IMR-90 (cell line): ENCODE data around the gene ABCA12. TPM values are rescaled to one million over a fixed set of nuclear protein-coding genes. Genes with fewer than 3 reads are reported as not detected.

ENCODE experiments used
- ATAC-seq: fragments of 200-7000 bp; cut with Tn5 transposase; 2 replicates; pipeline ENCODE4 v1.9.1; 2020; ENCODE audit warnings: low read depth, mild to moderate bottlenecking, moderate library complexity
- BruUV-seq: library from RNA; stranded (reverse); fragments of 400-500 nt; replicated peaks from 2 replicates; lab custom pipeline; 2021; lab: Mats Ljungman, UMichigan
- CTCF ChIA-PET: fragments of 300-600 bp; formaldehyde crosslinking; extraction: SDS; loops from one replicate; lab custom pipeline; 2021; ENCODE audit warnings: antibody characterized with exemption; lab: Yijun Ruan, JAX
- POLR2A ChIA-PET: fragments of 300-600 bp; sonication (Branson Sonifier 250); formaldehyde crosslinking; loops from one replicate; lab custom pipeline; 2022; ENCODE audit warnings: antibody characterized with exemption; ENCODE audit not compliant: unreplicated experiment; lab: Charles Lee
- DNase-seq: peaks from one replicate; pipeline ENCODE4 v3.0.0; 2013
- H2AFZ ChIP-seq: replicated peaks from 2 replicates; pipeline ENCODE3; 2013; ENCODE audit warnings: low read length, mild to moderate bottlenecking; ENCODE audit not compliant: poor library complexity
- H2AK5ac ChIP-seq: 2 replicates; pipeline ENCODE4 v1.6.1; 2013; ENCODE audit warnings: low read depth, low read length, inconsistent platforms
- H2AK9ac ChIP-seq: replicated peaks from 2 replicates; pipeline ENCODE3; 2013; ENCODE audit warnings: mild to moderate bottlenecking, low read depth, low read length, moderate library complexity; ENCODE audit not compliant: poor library complexity
- H2BK120ac ChIP-seq: 2 replicates; pipeline ENCODE4 v1.6.1; 2013; ENCODE audit warnings: low read depth, low read length, inconsistent platforms
- H2BK15ac ChIP-seq: 3 replicates; pipeline ENCODE4 v1.6.1; 2013; ENCODE audit warnings: low read depth, low read length, inconsistent platforms
- H2BK20ac ChIP-seq: 2 replicates; pipeline ENCODE4 v1.6.1; 2013; ENCODE audit warnings: low read depth, mild to moderate bottlenecking, inconsistent platforms, low read length, moderate library complexity
- H2BK5ac ChIP-seq: 2 replicates; pipeline ENCODE4 v1.6.1; 2013; ENCODE audit warnings: mild to moderate bottlenecking, low read depth, low read length, inconsistent platforms; ENCODE audit not compliant: poor library complexity, severe bottlenecking
- H3K14ac ChIP-seq: replicated peaks from 2 replicates; pipeline ENCODE4 v1.6.1; 2013; ENCODE audit warnings: low read depth, low read length, inconsistent platforms
- H3K18ac ChIP-seq: 2 replicates; pipeline ENCODE4 v1.6.1; 2013; ENCODE audit warnings: low read depth, low read length, control low read depth
- H3K23ac ChIP-seq: 2 replicates; pipeline ENCODE4 v1.6.1; 2013; ENCODE audit warnings: low read depth, low read length, inconsistent platforms
- H3K27ac ChIP-seq: 2 replicates; pipeline ENCODE4 v1.5.1; 2013; ENCODE audit warnings: mild to moderate bottlenecking, control low read depth, low read length; ENCODE audit not compliant: insufficient read depth
- H3K27me3 ChIP-seq: 2 replicates; pipeline ENCODE4 v1.6.1; 2013; ENCODE audit warnings: low read length; ENCODE audit not compliant: control insufficient read depth, insufficient read depth
- H3K36me3 ChIP-seq: 2 replicates; pipeline ENCODE4 v1.6.1; 2013; ENCODE audit warnings: low read length, mixed read lengths; ENCODE audit not compliant: control insufficient read depth, insufficient read depth
- H3K4ac ChIP-seq: 2 replicates; pipeline ENCODE4 v1.6.1; 2013; ENCODE audit warnings: low read depth, low read length, inconsistent platforms
- H3K4me1 ChIP-seq: 2 replicates; pipeline ENCODE4 v1.6.1; 2013; ENCODE audit warnings: low read length, mixed read lengths; ENCODE audit not compliant: control insufficient read depth, insufficient read depth
- H3K4me2 ChIP-seq: 2 replicates; pipeline ENCODE4 v1.6.1; 2013; ENCODE audit warnings: low read depth, mild to moderate bottlenecking, control low read depth, low read length, moderate library complexity
- H3K4me3 ChIP-seq: 2 replicates; pipeline ENCODE4 v1.5.1; 2013; ENCODE audit warnings: low read depth, mild to moderate bottlenecking, control low read depth, low read length, moderate library complexity; ENCODE audit not compliant: insufficient read depth
- H3K56ac ChIP-seq: 2 replicates; pipeline ENCODE4 v1.6.1; 2013; ENCODE audit warnings: low read length, inconsistent platforms; ENCODE audit not compliant: insufficient read depth; ENCODE audit errors: extremely low read depth
- H3K79me1 ChIP-seq, 2 experiments: 2 replicates each; pipeline ENCODE4 v1.6.1; 2013; ENCODE audit warnings: low read length in 2 of 2, inconsistent platforms in 1 of 2, low read depth in 1 of 2
- H3K9ac ChIP-seq: 2 replicates; pipeline ENCODE4 v1.6.1; 2013; ENCODE audit warnings: low read depth, low read length, control low read depth
- H3K9me1 ChIP-seq: 2 replicates; pipeline ENCODE4 v1.6.1; 2013; ENCODE audit warnings: low read length, inconsistent platforms; ENCODE audit not compliant: insufficient read depth
- H3K9me3 ChIP-seq: 2 replicates; pipeline ENCODE4 v1.6.1; 2013; ENCODE audit warnings: low read length; ENCODE audit not compliant: control insufficient read depth, insufficient read depth
- H4K20me1 ChIP-seq: 2 replicates; pipeline ENCODE4 v1.6.1; 2013; ENCODE audit warnings: low read length, inconsistent platforms; ENCODE audit not compliant: insufficient read depth
- H4K5ac ChIP-seq: 2 replicates; pipeline ENCODE4 v1.6.1; 2013; ENCODE audit warnings: mild to moderate bottlenecking, low read depth, low read length, control low read depth
- H4K8ac ChIP-seq, 2 experiments: 2 replicates each; pipeline ENCODE4 v1.6.1; 2013; ENCODE audit warnings: low read depth in 2 of 2, low read length in 2 of 2, control low read depth in 1 of 2, inconsistent platforms in 1 of 2
- H4K91ac ChIP-seq: 2 replicates; pipeline ENCODE4 v1.6.1; 2013; ENCODE audit warnings: low read depth, low read length, inconsistent platforms; ENCODE audit not compliant: insufficient read depth
- BHLHE40 ChIP-seq: fragments of 150-350 bp; IDR thresholded peaks from 2 replicates; pipeline ENCODE4 v1.6.1; 2016; ENCODE audit warnings: mild to moderate bottlenecking, low read depth, low read length
- CEBPB ChIP-seq: IDR thresholded peaks from 2 replicates; pipeline ENCODE4 v1.6.1; 2012; ENCODE audit warnings: low read depth, low read length, improper control_type of control experiment
- CHD1 ChIP-seq: IDR thresholded peaks from 2 replicates; pipeline ENCODE4 v1.6.1; 2012; ENCODE audit warnings: low read depth, low read length, improper control_type of control experiment
- CTCF ChIP-seq: conservative IDR thresholded peaks from 2 replicates; pipeline ENCODE4 v1.5.1; 2012; ENCODE audit warnings: mild to moderate bottlenecking, low read depth, low read length, improper control_type of control experiment
- ELK1 ChIP-seq: fragments of 150-350 bp; IDR thresholded peaks from 2 replicates; pipeline ENCODE4 v1.6.1; 2016; ENCODE audit warnings: low read depth, mild to moderate bottlenecking, low read length, moderate library complexity, borderline replicate concordance
- FOS ChIP-seq: fragments of 150-350 bp; IDR thresholded peaks from 2 replicates; pipeline ENCODE4 v1.6.1; 2016; ENCODE audit warnings: low read depth, low read length
- MAFK ChIP-seq: IDR thresholded peaks from 2 replicates; pipeline ENCODE4 v1.6.1; 2012; ENCODE audit warnings: low read depth, low read length, improper control_type of control experiment
- MAZ ChIP-seq: IDR thresholded peaks from 2 replicates; pipeline ENCODE4 v1.6.1; 2012; ENCODE audit warnings: low read depth, mild to moderate bottlenecking, low read length, improper control_type of control experiment, moderate library complexity, borderline replicate concordance
- NFE2L2 ChIP-seq: fragments of 150-350 bp; IDR thresholded peaks from 2 replicates; pipeline ENCODE4 v1.6.1; 2016; ENCODE audit warnings: low read depth, mild to moderate bottlenecking, low read length
- POLR2A ChIP-seq: IDR thresholded peaks from 2 replicates; pipeline ENCODE4 v1.6.1; 2012; ENCODE audit warnings: mild to moderate bottlenecking, low read depth, low read length
- RAD21 ChIP-seq: IDR thresholded peaks from 2 replicates; pipeline ENCODE4 v1.6.1; 2012; ENCODE audit warnings: low read length, improper control_type of control experiment
- RCOR1 ChIP-seq: IDR thresholded peaks from 2 replicates; pipeline ENCODE4 v1.6.1; 2012; ENCODE audit warnings: mild to moderate bottlenecking, low read length, improper control_type of control experiment; ENCODE audit not compliant: insufficient replicate concordance
- RFX5 ChIP-seq: IDR thresholded peaks from 2 replicates; pipeline ENCODE4 v1.8.0; 2012; ENCODE audit warnings: low read depth, mild to moderate bottlenecking, low read length, moderate library complexity
- SMC3 ChIP-seq: fragments of 150-350 bp; IDR thresholded peaks from 2 replicates; pipeline ENCODE4 v1.6.1; 2016; ENCODE audit warnings: low read depth, mild to moderate bottlenecking, antibody characterized with exemption, low read length, moderate library complexity
- USF2 ChIP-seq: fragments of 150-350 bp; IDR thresholded peaks from 2 replicates; pipeline ENCODE4 v1.6.1; 2017; ENCODE audit warnings: mild to moderate bottlenecking, antibody characterized with exemption, low read length, low read depth
- WGBS, 2 experiments: methylation state at CpG; one replicate each; pipeline versions ENCODE4 v1.1.5 to v1.1.7; 2013; ENCODE audit warnings: missing lambda C conversion rate in 2 of 2; ENCODE audit not compliant: insufficient read length in 1 of 2; ENCODE audit errors: extremely low coverage in 2 of 2; 5-methylcytosine and 5-hydroxymethylcytosine counted together
- dilution Hi-C: fragments of 300-500 bp; cut with HindIII; formaldehyde crosslinking; loops from one replicate; pipeline ENCODE4 v1.14.3; 2018; ENCODE audit warnings: low sequenced_read_pairs; ENCODE audit not compliant: unreplicated experiment
- in situ Hi-C: fragments of 300-500 bp; cut with MboI; formaldehyde crosslinking; loops from 3 replicates; pipeline ENCODE4 v1.14.3; 2019; ENCODE audit warnings: low sequenced_read_pairs, inconsistent platforms, mixed read lengths
- intact Hi-C: fragments of 100-400 bp; cut with micrococcal nuclease; formaldehyde crosslinking; loops from 2 replicates; pipeline ENCODE4 v1.10.0; 2022
- polyA plus RNA-seq, 3 experiments: library from polyadenylated mRNA; depleted of rRNA; stranded (reverse); fragments of >200 nt; gene quantifications; 2 replicates each; pipeline ENCODE4 v1.2.3, GENCODE V29; 2012; ENCODE audit warnings: low replicate concordance in 1 of 3
- total RNA-seq: library from RNA; depleted of rRNA; stranded (reverse); fragments of >200 nt; gene quantifications from 2 replicates; pipeline ENCODE4 v1.2.3, GENCODE V29; 2012

ABCA12 gene
- total and polyA plus RNA-seq, 2 of the 4 experiments (the other 2 are of a cell fraction), result under 0.01 TPM; not detected in 1

- dilution Hi-C loops (no loop called here), in situ Hi-C loops (no loop called here), intact Hi-C loops (no loop called here)
- ChIA-PET CTCF (no interaction called here), POLR2A (no interaction called here)
- Histone ChIP-seq H2BK20ac (no peak overlapping the region), H2AFZ (no peak overlapping the region), H2BK5ac (no peak overlapping the region), H3K79me1 (no peaks in the 10 kb centered on the region), H3K4me3 (no peak overlapping the region), H2AK9ac (no peak overlapping the region), H3K9me3 (no peaks in the 10 kb centered on the region), H3K36me3 (no peaks in the 10 kb centered on the region), H2BK120ac (no peak overlapping the region), H2AK5ac (no peak overlapping the region), H3K14ac (no peak overlapping the region), H4K8ac (no peak overlapping the region), H3K18ac (no peak overlapping the region), H4K91ac (no peak overlapping the region), H2BK15ac (no peak overlapping the region), H3K4me1 (no peaks in the 10 kb centered on the region), H3K9ac (no peak overlapping the region), H3K27me3 (no peaks in the 10 kb centered on the region), H3K23ac (no peak overlapping the region), H4K20me1 (no peaks in the 10 kb centered on the region), H3K4me2 (no peak overlapping the region), H3K4ac (no peak overlapping the region), H3K9me1 (no peaks in the 10 kb centered on the region), H4K5ac (no peak overlapping the region), H3K27ac (no peak overlapping the region), H3K56ac (no peak overlapping the region)
- no peak for DNase-seq
- no TSS peak for BruUV-seq
- no peak for ATAC-seq
- WGBS, 2 experiments, result no CpG with 5 or more reads among the region's 3 CpGs
- TF ChIP-seq CEBPB (no peak), POLR2A (no peak), RCOR1 (no peak), RFX5 (no peak), BHLHE40 (no peak), CTCF (no peak), MAZ (no peak), NFE2L2 (no peak), USF2 (no peak), RAD21 (no peak), ELK1 (no peak), FOS (no peak), CHD1 (no peak), MAFK (no peak), SMC3 (no peak)
These were observed 100.0 kb downstream of the ABCA12 start for GRCh38 chr2:215038421-215038820.
